Measurements from ENCODE around the gene CLDN11. TPM values are rescaled to one million over a fixed set of nuclear protein-coding genes. Genes with fewer than 3 reads are reported as not detected.

The CLDN11 gene
- total RNA-seq, 1 experiment from 2014 or later, result 0.22 TPM

- no peaks in the 10 kb centered on the region for H3K9me2 ChIP-seq (ENCODE audit: insufficient read depth)
- ATAC-seq (no peak), DNase-seq (ENCODE audit: low read depth, low spot score) (no peak)
- no peak overlapping the region for H3K27ac ChIP-seq (ENCODE audit: low read depth, low read length)
- RAD21 ChIA-PET (ENCODE audit: low non-redundant PET in 1 of 2, low total read pairs in 2 of 2, uncharacterized antibody in 2 of 2, unreplicated experiment in 2 of 2), result no interaction called here
- POLR2A ChIA-PET, result no interaction called here
- no peaks in the 10 kb centered on the region for H3K9me3 ChIP-seq (ENCODE audit: control insufficient read depth in 1 of 2, insufficient read depth in 1 of 2, low read depth in 1 of 2, low read length in 2 of 2)
- H4K20me1 ChIP-seq (ENCODE audit: insufficient read depth), result no peaks in the 10 kb centered on the region
- H2AFZ ChIP-seq (ENCODE audit: low read depth, low read length, poor library complexity, severe bottlenecking), result no peak overlapping the region
- intact Hi-C loops (cut with micrococcal nuclease), result no loop called here
- no peaks in the 10 kb centered on the region for H3K27me3 ChIP-seq (ENCODE audit: insufficient read depth, low read length)
- BruUV-seq (replicated peaks), result no TSS peak
- CTCF ChIA-PET, result no interaction called here
- no peaks in the 10 kb centered on the region for H3K4me1 ChIP-seq (ENCODE audit: control insufficient read depth in 1 of 2, insufficient read depth in 2 of 2, low read length in 2 of 2)
- TF ChIP-seq SIN3A (IDR thresholded peaks at IDR 0.05; ENCODE audit: low read depth), result no peak
- TF ChIP-seq FOSL1 (IDR thresholded peaks at IDR 0.05; ENCODE audit: low read depth), result no peak
- no peak for TF ChIP-seq ZNF274 (IDR thresholded peaks at IDR 0.05; ENCODE audit: low read depth, low read length)
- no peak for TF ChIP-seq SP1 (IDR thresholded peaks at IDR 0.05; ENCODE audit: low read depth)
- no peak for TF ChIP-seq ZFX (IDR thresholded peaks at IDR 0.05)
- TF ChIP-seq POLR2AphosphoS5 (IDR thresholded peaks at IDR 0.05; ENCODE audit: low read depth, low read length), result no peak
- TF ChIP-seq REST (IDR thresholded peaks at IDR 0.05; ENCODE audit: low read depth), result no peak
- no peak for TF ChIP-seq TCF7L2 (IDR thresholded peaks at IDR 0.05; ENCODE audit: borderline replicate concordance, extremely low read depth, insufficient read depth, insufficient read length)
- TF ChIP-seq POLR2A (IDR thresholded peaks at IDR 0.05; ENCODE audit: borderline replicate concordance, extremely low read depth, insufficient read depth, insufficient read length), result no peak
- no peak for TF ChIP-seq EZH2phosphoT487 (IDR thresholded peaks at IDR 0.05; ENCODE audit: borderline replicate concordance)
- no peak for TF ChIP-seq RAD21 (IDR thresholded peaks at IDR 0.05; ENCODE audit: low read depth)
- TF ChIP-seq MAX (IDR thresholded peaks at IDR 0.05), result no peak
- no peak for TF ChIP-seq EGR1 (IDR thresholded peaks at IDR 0.05; ENCODE audit: low read depth)
- TF ChIP-seq JUND (IDR thresholded peaks at IDR 0.05), result no peak
- TF ChIP-seq CEBPB (IDR thresholded peaks at IDR 0.05; ENCODE audit: low read depth), result no peak
- no peak for TF ChIP-seq YY1 (IDR thresholded peaks at IDR 0.05; ENCODE audit: extremely low read depth, insufficient replicate concordance, low read depth, low read length)
- H3K4me3 ChIP-seq (replicated peaks in 1 of 2; ENCODE audit: low read depth in 1 of 2, low read length in 2 of 2), result no peak overlapping the region
- H3K36me3 ChIP-seq (ENCODE audit: control insufficient read depth in 1 of 2, insufficient read depth in 2 of 2, low read length in 2 of 2), result no peaks in the 10 kb centered on the region
- no peaks in the 10 kb centered on the region for H3K79me2 ChIP-seq (ENCODE audit: insufficient read depth, low read length)
- H3K4me2 ChIP-seq (ENCODE audit: low read length), result no peak overlapping the region
- no peak overlapping the region for H3K9ac ChIP-seq (ENCODE audit: low read length)
These were observed 39.6 kb downstream of the CLDN11 start for GRCh38 chr3:170458285-170458684.

Data from HCT116 (cell line).